ENCODE measurements around the gene FARS2.

FARS2 gene

GRCh38 chr6:5466281-5467136 is 205.2 kb downstream of the FARS2 start:
- no peaks in the 10 kb centered on the region for H3K36me3 Mint-ChIP-seq (ENCODE audit: low read depth)
- H3K27me3 Mint-ChIP-seq (ENCODE audit: low read depth), result no peaks in the 10 kb centered on the region
- no peak overlapping the region for H3K27ac Mint-ChIP-seq
- no peak overlapping the region for H3K4me3 Mint-ChIP-seq
- H3K4me1 Mint-ChIP-seq (ENCODE audit: low read depth), result peaks cover 3% of the 10 kb centered on the region
- no peaks in the 10 kb centered on the region for H3K9me3 Mint-ChIP-seq

- peaks cover 3% of the 10 kb centered on the region for H3K4me1 Mint-ChIP-seq (ENCODE audit: low read depth)
- H3K27me3 Mint-ChIP-seq (ENCODE audit: low read depth), result no peaks in the 10 kb centered on the region
- no peaks in the 10 kb centered on the region for H3K36me3 Mint-ChIP-seq (ENCODE audit: low read depth)
- no peaks in the 10 kb centered on the region for H3K9me3 Mint-ChIP-seq
- H3K4me3 Mint-ChIP-seq, result no peak overlapping the region
- no peak overlapping the region for H3K27ac Mint-ChIP-seq
Measured at GRCh38 chr6:5468586-5468985, 207.3 kb downstream of the FARS2 start.

DNA sequence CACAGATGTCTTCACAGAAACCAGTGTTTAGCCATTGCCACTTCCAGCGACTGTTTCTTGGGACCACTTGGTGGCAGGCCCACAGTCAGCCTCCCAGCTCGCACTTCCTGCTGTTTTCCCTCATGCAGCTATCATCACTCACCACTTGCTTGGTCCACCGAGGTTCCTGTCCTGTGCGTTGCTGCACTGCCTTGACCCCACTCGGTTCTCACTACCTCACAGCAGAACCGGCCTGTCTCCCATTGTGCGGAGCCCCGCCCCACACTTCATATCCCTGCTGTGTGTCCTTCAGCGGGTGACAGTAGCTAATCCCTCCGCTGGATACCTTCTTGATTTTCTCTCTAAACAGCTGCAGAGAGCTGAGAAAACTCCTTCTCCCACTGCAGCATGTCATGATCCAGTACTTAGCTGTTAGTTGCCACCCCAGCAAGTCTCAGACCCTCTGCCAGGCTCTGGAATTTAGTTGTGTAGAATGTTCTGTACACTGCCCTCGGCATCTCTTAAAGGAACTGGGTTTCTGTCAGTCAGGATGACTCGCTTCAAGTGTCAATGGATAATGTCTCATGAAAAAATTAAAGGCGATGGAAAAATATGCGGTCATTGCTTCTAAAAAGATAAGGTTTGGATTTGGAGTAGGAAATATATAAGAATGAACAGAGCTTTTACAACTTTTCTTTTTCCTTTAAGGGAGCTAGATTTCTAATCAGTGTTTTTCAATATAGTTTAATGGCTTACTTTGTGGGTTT is 208.0 kb downstream of the FARS2 start:
- H3K4me1 Mint-ChIP-seq (ENCODE audit: low read depth), result peaks cover 3% of the 10 kb centered on the region
- H3K4me3 Mint-ChIP-seq, result no peak overlapping the region
- no peaks in the 10 kb centered on the region for H3K27me3 Mint-ChIP-seq (ENCODE audit: low read depth)
- H3K9me3 Mint-ChIP-seq, result no peaks in the 10 kb centered on the region
- no peak overlapping the region for H3K27ac Mint-ChIP-seq
- H3K36me3 Mint-ChIP-seq (ENCODE audit: low read depth), result no peaks in the 10 kb centered on the region

GRCh38 chr6:5471044-5471443 is 209.7 kb downstream of the FARS2 start:
- Mint-ChIP-seq H3K4me1 (ENCODE audit: low read depth) (peaks cover 3% of the 10 kb centered on the region), H3K36me3 (ENCODE audit: low read depth) (no peaks in the 10 kb centered on the region), H3K4me3 (no peak overlapping the region), H3K27ac (no peak overlapping the region), H3K27me3 (ENCODE audit: low read depth) (no peaks in the 10 kb centered on the region), H3K9me3 (no peaks in the 10 kb centered on the region)

DNA sequence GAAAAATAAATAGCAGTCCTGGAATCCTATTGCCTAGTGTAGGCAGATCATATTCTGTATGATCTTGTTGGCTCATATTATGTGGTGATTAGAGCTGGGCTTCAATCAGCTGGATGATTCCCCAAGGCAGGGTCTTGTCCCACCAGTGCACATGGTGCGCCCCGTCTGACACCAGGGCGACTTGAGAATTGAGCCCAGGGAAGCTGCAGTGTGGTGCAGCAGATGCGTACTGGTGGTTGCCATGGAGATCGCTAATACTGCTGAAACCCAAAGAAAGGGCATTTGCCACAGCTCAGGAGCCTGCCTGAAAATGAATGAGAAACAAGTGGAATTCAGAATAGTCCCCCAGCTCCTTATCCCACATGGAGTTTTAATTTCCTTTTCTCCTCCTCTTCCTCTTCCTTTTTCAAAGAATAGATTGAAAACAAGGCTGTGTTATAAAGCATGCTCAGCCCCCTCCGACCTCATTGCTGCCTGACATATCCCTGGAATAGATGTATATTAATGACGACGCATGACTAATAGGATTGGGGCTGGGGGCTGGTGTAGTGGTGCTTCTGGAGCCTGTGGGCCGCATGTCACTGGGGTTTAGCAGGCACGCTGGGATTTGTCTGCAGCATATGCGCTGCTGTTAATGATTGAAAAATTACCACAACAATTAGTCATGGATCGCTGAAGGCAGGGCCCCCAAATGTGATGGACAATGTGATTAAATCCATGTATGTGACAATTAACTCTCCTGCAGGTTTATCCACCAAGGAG is 210.5 kb downstream of the FARS2 start:
- H3K27ac Mint-ChIP-seq, result no peak overlapping the region
- no peaks in the 10 kb centered on the region for H3K4me1 Mint-ChIP-seq (ENCODE audit: low read depth)
- H3K27me3 Mint-ChIP-seq (ENCODE audit: low read depth), result no peaks in the 10 kb centered on the region
- no peaks in the 10 kb centered on the region for H3K36me3 Mint-ChIP-seq (ENCODE audit: low read depth)
- H3K9me3 Mint-ChIP-seq, result no peaks in the 10 kb centered on the region
- no peak overlapping the region for H3K4me3 Mint-ChIP-seq

- H3K27ac Mint-ChIP-seq, result no peak overlapping the region
- no peaks in the 10 kb centered on the region for H3K36me3 Mint-ChIP-seq (ENCODE audit: low read depth)
- no peaks in the 10 kb centered on the region for H3K9me3 Mint-ChIP-seq
- H3K4me3 Mint-ChIP-seq, result no peak overlapping the region
- no peaks in the 10 kb centered on the region for H3K27me3 Mint-ChIP-seq (ENCODE audit: low read depth)
- no peaks in the 10 kb centered on the region for H3K4me1 Mint-ChIP-seq (ENCODE audit: low read depth)
Measured at GRCh38 chr6:5472571-5472970, 211.3 kb downstream of the FARS2 start.

GRCh38 chr6:5475779-5476178 is 214.5 kb downstream of the FARS2 start:
- Mint-ChIP-seq H3K4me3 (no peak overlapping the region), H3K4me1 (ENCODE audit: low read depth) (no peaks in the 10 kb centered on the region), H3K27me3 (ENCODE audit: low read depth) (no peaks in the 10 kb centered on the region), H3K27ac (no peak overlapping the region), H3K9me3 (no peaks in the 10 kb centered on the region), H3K36me3 (ENCODE audit: low read depth) (no peaks in the 10 kb centered on the region)

- H3K36me3 Mint-ChIP-seq (ENCODE audit: low read depth), result no peaks in the 10 kb centered on the region
- no peak overlapping the region for H3K27ac Mint-ChIP-seq
- H3K4me3 Mint-ChIP-seq, result no peak overlapping the region
- no peaks in the 10 kb centered on the region for H3K27me3 Mint-ChIP-seq (ENCODE audit: low read depth)
- no peaks in the 10 kb centered on the region for H3K9me3 Mint-ChIP-seq
- no peaks in the 10 kb centered on the region for H3K4me1 Mint-ChIP-seq (ENCODE audit: low read depth)
Measured at GRCh38 chr6:5478380-5478779, 217.1 kb downstream of the FARS2 start.

- no peaks in the 10 kb centered on the region for H3K36me3 Mint-ChIP-seq (ENCODE audit: low read depth)
- no peaks in the 10 kb centered on the region for H3K9me3 Mint-ChIP-seq
- H3K27me3 Mint-ChIP-seq (ENCODE audit: low read depth), result no peaks in the 10 kb centered on the region
- H3K4me1 Mint-ChIP-seq (ENCODE audit: low read depth), result no peaks in the 10 kb centered on the region
- no peak overlapping the region for H3K27ac Mint-ChIP-seq
- H3K4me3 Mint-ChIP-seq, result no peak overlapping the region
Measured at GRCh38 chr6:5481033-5481432, 219.7 kb downstream of the FARS2 start.

DNA sequence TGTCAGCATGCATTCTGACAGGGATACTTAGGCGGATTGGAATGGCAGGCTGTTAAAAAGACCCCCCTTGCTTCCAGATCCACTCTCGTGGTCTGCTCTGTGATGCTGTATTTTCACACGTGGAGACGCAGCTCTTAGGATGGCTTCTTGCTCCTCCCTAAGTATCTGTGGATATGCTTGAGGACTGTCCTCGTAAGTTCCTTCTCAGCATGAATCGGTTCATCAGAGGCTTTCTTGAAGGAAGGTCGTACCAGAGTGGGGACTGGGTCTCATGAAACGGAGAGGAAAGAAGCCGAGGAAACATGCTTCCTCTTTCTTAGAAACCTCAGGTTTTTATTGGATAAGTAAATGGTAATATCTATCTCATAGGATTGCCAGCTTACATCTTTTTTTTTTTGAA is 220.4 kb downstream of the FARS2 start:
- H3K36me3 Mint-ChIP-seq (ENCODE audit: low read depth), result no peaks in the 10 kb centered on the region
- H3K9me3 Mint-ChIP-seq, result no peaks in the 10 kb centered on the region
- no peak overlapping the region for H3K4me3 Mint-ChIP-seq
- H3K27ac Mint-ChIP-seq, result no peak overlapping the region
- H3K27me3 Mint-ChIP-seq (ENCODE audit: low read depth), result no peaks in the 10 kb centered on the region
- H3K4me1 Mint-ChIP-seq (ENCODE audit: low read depth), result peaks cover 3% of the 10 kb centered on the region

DNA sequence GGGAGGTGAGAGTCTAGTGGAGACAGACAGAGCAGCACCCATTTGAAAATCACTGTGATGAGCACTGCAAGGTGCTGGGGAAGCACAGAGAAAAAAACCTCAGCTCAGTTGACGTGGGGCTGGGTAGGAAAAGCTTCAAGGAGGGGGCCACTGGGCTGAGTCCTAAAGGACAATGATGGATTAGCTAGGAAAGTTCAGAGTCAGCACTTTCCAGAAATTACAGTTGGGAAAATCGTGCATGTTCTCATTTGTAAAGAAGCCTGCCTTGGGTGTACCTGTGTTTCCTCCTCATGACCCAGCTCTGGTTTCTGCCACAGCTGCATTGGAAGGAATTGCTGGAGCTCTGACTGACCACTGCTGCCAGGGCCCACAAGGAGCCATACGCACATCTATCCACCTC is 221.3 kb downstream of the FARS2 start:
- H3K9me3 Mint-ChIP-seq, result no peaks in the 10 kb centered on the region
- no peaks in the 10 kb centered on the region for H3K36me3 Mint-ChIP-seq (ENCODE audit: low read depth)
- peaks cover 3% of the 10 kb centered on the region for H3K4me1 Mint-ChIP-seq (ENCODE audit: low read depth)
- H3K27me3 Mint-ChIP-seq (ENCODE audit: low read depth), result no peaks in the 10 kb centered on the region
- no peak overlapping the region for H3K27ac Mint-ChIP-seq
- H3K4me3 Mint-ChIP-seq, result no peak overlapping the region

DNA sequence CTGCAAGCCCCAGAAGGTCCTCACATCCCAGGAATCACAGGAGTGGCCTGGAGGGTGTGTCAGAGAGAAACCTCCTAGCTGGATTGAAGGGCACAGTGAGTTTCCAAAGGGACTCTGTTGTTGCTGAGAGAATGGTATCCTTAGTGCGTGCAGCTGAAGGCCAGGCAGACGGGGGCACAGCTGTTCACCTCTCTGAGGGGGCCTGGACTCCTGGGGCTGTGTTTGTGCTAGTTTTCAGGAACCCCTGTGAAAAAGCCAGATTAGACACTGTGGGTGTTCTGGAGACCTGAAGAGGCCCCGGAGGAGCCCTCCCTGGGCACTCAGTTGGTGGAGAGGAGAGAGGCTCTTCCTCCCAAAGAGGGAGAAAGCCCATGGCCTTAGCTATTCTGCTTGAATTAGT is 223.4 kb downstream of the FARS2 start:
- Mint-ChIP-seq H3K27me3 (ENCODE audit: low read depth) (no peaks in the 10 kb centered on the region), H3K9me3 (no peaks in the 10 kb centered on the region), H3K4me1 (ENCODE audit: low read depth) (peaks cover 3% of the 10 kb centered on the region), H3K27ac (no peak overlapping the region), H3K36me3 (ENCODE audit: low read depth) (no peaks in the 10 kb centered on the region), H3K4me3 (no peak overlapping the region)

DNA sequence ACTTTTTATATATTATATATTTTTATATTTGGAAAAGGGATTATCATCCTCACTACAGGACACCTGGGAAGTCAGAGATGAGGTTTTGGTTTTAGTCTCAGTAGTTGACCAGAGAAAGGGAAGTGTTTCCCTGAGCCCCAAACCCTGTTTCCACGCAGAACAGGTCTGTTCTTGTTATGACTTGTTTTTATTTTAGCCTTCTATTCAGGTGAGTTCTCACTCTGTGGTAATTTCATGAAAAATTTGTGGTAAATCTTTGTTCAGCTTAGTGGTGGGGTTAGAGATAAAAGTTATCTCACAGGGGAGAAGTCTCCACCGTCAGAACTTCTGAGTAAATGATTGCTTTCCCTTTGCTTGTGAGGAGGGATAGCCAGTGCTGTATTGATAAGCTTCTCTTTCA is 224.9 kb downstream of the FARS2 start:
- no peaks in the 10 kb centered on the region for H3K27me3 Mint-ChIP-seq (ENCODE audit: low read depth)
- H3K36me3 Mint-ChIP-seq (ENCODE audit: low read depth), result no peaks in the 10 kb centered on the region
- H3K27ac Mint-ChIP-seq, result no peak overlapping the region
- no peak overlapping the region for H3K4me3 Mint-ChIP-seq
- no peaks in the 10 kb centered on the region for H3K9me3 Mint-ChIP-seq
- H3K4me1 Mint-ChIP-seq (ENCODE audit: low read depth), result peaks cover 3% of the 10 kb centered on the region

DNA sequence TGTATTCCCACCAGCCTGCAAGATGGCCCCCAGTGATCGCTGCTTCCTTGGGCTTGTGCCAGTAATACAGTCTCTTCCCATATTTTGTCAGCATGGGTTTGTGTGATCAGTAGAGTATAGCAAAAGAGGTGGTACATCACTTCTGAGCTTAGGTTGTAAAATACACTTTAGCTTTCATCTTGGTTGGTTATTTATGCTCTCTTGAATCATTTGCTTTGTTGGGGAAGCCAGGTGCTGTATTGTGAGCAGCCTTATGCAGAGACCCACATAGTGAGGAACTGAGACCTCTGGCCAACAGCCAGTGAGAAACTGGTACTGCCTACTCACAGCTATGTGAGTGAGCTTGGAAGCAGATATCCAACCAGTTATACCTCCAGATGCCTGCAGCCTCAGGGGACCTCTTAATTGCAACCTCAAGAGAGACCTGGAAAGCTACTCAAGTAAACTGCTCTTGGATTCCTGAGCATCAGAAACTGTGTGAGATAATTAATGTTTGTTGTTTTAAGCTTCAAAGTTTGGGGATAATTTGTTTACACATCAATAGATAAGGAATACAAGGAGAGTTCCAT is 229.3 kb downstream of the FARS2 start:
- Mint-ChIP-seq H3K27ac (no peak overlapping the region), H3K9me3 (no peaks in the 10 kb centered on the region), H3K4me3 (no peak overlapping the region), H3K36me3 (ENCODE audit: low read depth) (no peaks in the 10 kb centered on the region), H3K27me3 (ENCODE audit: low read depth) (no peaks in the 10 kb centered on the region), H3K4me1 (ENCODE audit: low read depth) (peaks cover 3% of the 10 kb centered on the region)
